Kidney epithelial cell (primary cell): ENCODE measurements around the gene ARIH2. TPM values are rescaled to one million over a fixed set of nuclear protein-coding genes. Genes with fewer than 3 reads are reported as not detected.
A peak's percentile ranks its signal among the peaks of the same experiment; 100 is the strongest.

ENCODE experiments used
- DNase-seq: peaks from one replicate; pipeline ENCODE4 v3.0.0-alpha.2; 2010; ENCODE audit warnings: low read depth
- H3K27me3 ChIP-seq: 2 replicates; pipeline ENCODE4 v1.6.0; 2011; ENCODE audit warnings: low read length; ENCODE audit not compliant: control insufficient read depth, insufficient read depth
- H3K36me3 ChIP-seq: 2 replicates; pipeline ENCODE4 v1.5.1; 2011; ENCODE audit warnings: low read length; ENCODE audit not compliant: control insufficient read depth, insufficient read depth
- H3K4me3 ChIP-seq: 2 replicates; pipeline ENCODE4 v1.5.1; 2011; ENCODE audit warnings: low read depth, mild to moderate bottlenecking, control low read depth, low read length
- CTCF ChIP-seq: IDR thresholded peaks from 2 replicates; pipeline ENCODE4 v1.5.1; 2011; ENCODE audit warnings: mild to moderate bottlenecking, moderate library complexity, low read length, control low read depth, inconsistent platforms; ENCODE audit not compliant: insufficient read depth, poor library complexity, severe bottlenecking
- total RNA-seq: library from RNA; depleted of rRNA; stranded (reverse); fragments of >200 nt; gene quantifications from 2 replicates; pipeline ENCODE4 v1.2.3, GENCODE V29; 2015

ARIH2 gene
- total RNA-seq, 1 donor from 2014 or later = 99.9 TPM

GRCh38 chr3:49025793-49026520, 107.3 kb downstream of the ARIH2 start:
- DNase-seq = no peak
- TF ChIP-seq CTCF = no peak
- Histone ChIP-seq H3K27me3 (no peaks in the 10 kb centered on the region), H3K4me3 (no peak overlapping the region), H3K36me3 (peaks cover 4% of the 10 kb centered on the region)

DNA sequence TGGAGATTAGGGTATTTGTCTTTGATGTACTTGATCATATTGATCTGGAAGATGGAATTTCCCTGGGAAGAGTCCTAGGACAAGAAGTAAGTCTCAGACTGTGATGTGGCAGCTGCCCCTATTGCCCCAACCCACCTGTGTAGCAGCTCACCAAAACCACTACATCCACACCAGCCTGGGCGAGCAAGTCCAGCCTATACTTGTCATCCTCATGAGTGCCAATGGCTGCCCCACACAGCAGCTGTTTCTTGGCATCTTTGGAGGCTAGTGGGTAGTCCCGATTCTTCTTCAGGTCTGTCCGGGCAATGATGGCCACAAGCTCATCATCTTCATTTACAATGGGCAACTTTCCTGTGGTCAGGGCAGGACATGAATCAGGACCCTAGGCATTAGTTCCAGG, 107.9 kb downstream of the ARIH2 start:
- no peak for TF ChIP-seq CTCF
- Histone ChIP-seq H3K36me3 (peaks cover 4% of the 10 kb centered on the region), H3K4me3 (no peak overlapping the region), H3K27me3 (no peaks in the 10 kb centered on the region)
- no peak for DNase-seq

DNA sequence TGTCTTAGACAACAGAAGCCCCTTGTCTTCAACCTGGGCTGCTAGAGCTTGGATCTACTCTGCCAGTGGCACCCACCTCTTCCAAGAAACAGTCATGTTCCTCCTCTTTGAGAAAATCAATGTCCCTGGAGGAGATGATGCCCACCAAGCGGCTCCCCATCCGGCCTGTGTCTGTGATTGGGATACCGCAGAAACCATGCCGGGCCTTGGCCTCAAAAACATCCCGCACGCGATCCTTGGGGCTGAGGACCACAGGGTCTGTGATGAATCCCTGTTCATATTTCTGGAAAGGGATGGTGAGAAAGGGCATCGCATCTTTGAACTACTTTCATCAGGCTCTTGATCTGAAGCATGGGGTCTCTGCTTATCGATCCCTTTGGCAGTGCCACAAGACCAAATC, 109.0 kb downstream of the ARIH2 start:
- H3K36me3 ChIP-seq = peaks cover 4% of the 10 kb centered on the region
- no peaks in the 10 kb centered on the region for H3K27me3 ChIP-seq
- no peak for TF ChIP-seq CTCF
- DNase-seq = no peak
- H3K4me3 ChIP-seq = no peak overlapping the region

DNA sequence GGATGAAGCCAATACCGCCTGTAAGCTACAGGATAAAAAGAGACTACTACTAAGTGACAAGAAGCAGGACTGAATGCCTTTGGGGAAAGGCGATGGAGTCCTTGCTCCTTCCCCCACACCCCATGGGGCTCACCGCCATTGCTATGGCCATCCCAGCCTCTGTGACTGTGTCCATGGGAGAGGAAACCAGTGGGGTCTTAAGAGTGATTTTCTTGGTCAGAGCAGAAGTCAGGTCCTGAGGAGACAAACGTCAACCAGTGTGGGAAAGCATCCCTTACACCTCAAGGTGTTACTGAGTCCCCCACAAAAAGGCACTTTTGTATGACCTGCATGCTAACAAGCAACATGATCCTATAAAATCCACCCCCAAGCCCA, 109.6 kb downstream of the ARIH2 start:
- Histone ChIP-seq H3K36me3 (peaks cover 4% of the 10 kb centered on the region), H3K4me3 (peak overlapping the region; percentile 70), H3K27me3 (no peaks in the 10 kb centered on the region)
- no peak for TF ChIP-seq CTCF
- no peak for DNase-seq

DNA sequence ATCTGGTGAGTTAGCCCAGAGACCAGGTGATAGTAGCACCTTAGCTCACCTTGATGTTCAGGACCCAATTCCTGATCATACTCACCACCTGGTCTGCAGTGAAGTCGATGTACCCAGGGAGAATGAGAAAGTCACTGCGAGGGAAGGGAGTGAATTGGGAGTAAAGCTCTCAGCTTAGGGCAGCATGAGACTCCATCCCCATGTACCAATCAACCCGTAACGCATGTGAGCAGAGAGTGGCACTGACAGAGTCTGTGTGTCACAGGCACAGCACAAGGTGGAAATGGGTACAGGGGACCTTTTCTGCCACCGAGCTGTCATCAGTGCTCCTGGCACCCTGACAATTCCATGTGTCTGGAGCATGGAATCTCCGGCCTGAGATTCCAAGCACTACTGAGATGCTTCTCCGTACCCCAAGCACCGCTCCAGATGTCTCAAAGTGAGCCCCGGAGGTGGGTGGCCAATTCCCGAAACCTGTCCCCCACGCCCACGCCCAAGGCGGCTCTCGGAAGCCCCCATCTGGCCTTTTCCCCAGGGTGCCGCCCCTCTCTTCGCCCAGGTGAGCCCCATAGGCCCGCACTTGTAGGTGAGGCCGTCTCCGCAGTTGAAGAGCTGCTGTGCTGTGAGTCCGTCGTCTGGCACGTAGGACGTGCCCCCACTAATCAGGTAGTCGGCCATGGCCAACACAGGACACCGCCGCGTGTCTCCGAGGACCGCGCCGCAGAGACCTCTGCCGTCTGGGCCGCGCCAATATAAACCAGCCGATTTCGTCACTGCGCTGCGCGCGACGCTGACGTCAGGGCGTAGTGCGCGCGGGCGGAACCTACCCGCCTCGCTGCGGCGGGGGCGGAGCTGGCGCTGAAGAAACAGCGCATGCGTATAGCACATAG, 110.3 kb downstream of the ARIH2 start, which contains the start of gene IMPDH2:
TSS of gene IMPDH2 (minus strand) at position 726 of the 890 bp plus-strand sequence. CDS start at position 678, 48 bp downstream.
- TF ChIP-seq CTCF = no peak
- peaks cover 4% of the 10 kb centered on the region for H3K36me3 ChIP-seq
- H3K27me3 ChIP-seq = no peaks in the 10 kb centered on the region
- peak within 1 kb of the TSS; percentile 70 for H3K4me3 ChIP-seq
- DNase-seq = peak; percentile 56
